H9 (cell line): ENCODE results near the gene IL11RA. TPM values are rescaled to one million over a fixed set of nuclear protein-coding genes. Genes with fewer than 3 reads are reported as not detected.

ENCODE experiments used
- DNase-seq: peaks from one replicate; pipeline ENCODE4 v3.0.0-alpha.2; 2017
- H2AFZ ChIP-seq: one replicate; pipeline ENCODE4 v1.6.1; 2013; ENCODE audit warnings: mild to moderate bottlenecking, low read length, control low read depth, moderate library complexity
- H2AK5ac ChIP-seq: 2 replicates; pipeline ENCODE4 v1.6.1; 2013; ENCODE audit warnings: low read length, control low read depth, mixed read lengths; ENCODE audit not compliant: insufficient read length
- H2BK120ac ChIP-seq: one replicate; pipeline ENCODE4 v1.6.1; 2013; ENCODE audit warnings: low read depth, mild to moderate bottlenecking, low read length, control low read depth, inconsistent platforms; ENCODE audit not compliant: poor library complexity, severe bottlenecking
- H2BK12ac ChIP-seq: 2 replicates; pipeline ENCODE4 v1.6.1; 2013; ENCODE audit warnings: low read length, control low read depth, mixed read lengths, low read depth; ENCODE audit not compliant: insufficient read length
- H2BK15ac ChIP-seq: 2 replicates; pipeline ENCODE4 v1.6.1; 2013; ENCODE audit warnings: low read depth, low read length, control low read depth
- H2BK20ac ChIP-seq: one replicate; pipeline ENCODE4 v1.6.1; 2013; ENCODE audit warnings: low read depth, mild to moderate bottlenecking, low read length, control low read depth, inconsistent platforms; ENCODE audit not compliant: poor library complexity, severe bottlenecking
- H2BK5ac ChIP-seq: 2 replicates; pipeline ENCODE4 v1.6.1; 2013; ENCODE audit warnings: low read length, control low read depth, mixed read lengths; ENCODE audit not compliant: insufficient read length
- H3K14ac ChIP-seq: 2 replicates; pipeline ENCODE4 v1.6.1; 2013; ENCODE audit warnings: low read length, control low read depth; ENCODE audit not compliant: insufficient read depth
- H3K18ac ChIP-seq: 2 replicates; pipeline ENCODE4 v1.6.1; 2013; ENCODE audit warnings: low read depth, mild to moderate bottlenecking, mixed read lengths, low read length, control low read depth; ENCODE audit not compliant: insufficient read length
- H3K23ac ChIP-seq: 2 replicates; pipeline ENCODE4 v1.6.1; 2013; ENCODE audit warnings: low read length, control low read depth, mixed read lengths, low read depth; ENCODE audit not compliant: insufficient read length
- H3K23me2 ChIP-seq: 2 replicates; pipeline ENCODE4 v1.6.1; 2013; ENCODE audit warnings: low read depth, mild to moderate bottlenecking, mixed read lengths, low read length, control low read depth; ENCODE audit not compliant: insufficient read length, poor library complexity, severe bottlenecking
- H3K27ac ChIP-seq: 2 replicates; pipeline ENCODE4 v1.5.1; 2013; ENCODE audit warnings: low read length, control low read depth, mixed read lengths, low read depth; ENCODE audit not compliant: insufficient read length
- H3K27me3 ChIP-seq: 2 replicates; pipeline ENCODE4 v1.6.1; 2013; ENCODE audit warnings: low read length, control low read depth, inconsistent platforms; ENCODE audit not compliant: insufficient read depth
- H3K4ac ChIP-seq: 2 replicates; pipeline ENCODE4 v1.6.1; 2013; ENCODE audit warnings: low read depth, mild to moderate bottlenecking, control low read depth, inconsistent platforms, low read length, moderate library complexity
- H3K4me1 ChIP-seq: 2 replicates; pipeline ENCODE4 v1.6.1; 2013; ENCODE audit warnings: low read length, control low read depth, inconsistent platforms; ENCODE audit not compliant: insufficient read depth
- H3K4me2 ChIP-seq: 2 replicates; pipeline ENCODE4 v1.6.1; 2013; ENCODE audit warnings: low read length, control low read depth, mixed read lengths; ENCODE audit not compliant: insufficient read length, insufficient read depth
- H3K56ac ChIP-seq: 2 replicates; pipeline ENCODE4 v1.6.1; 2013; ENCODE audit warnings: low read depth, mild to moderate bottlenecking, mixed read lengths, low read length, control low read depth; ENCODE audit not compliant: insufficient read length
- H3K79me1 ChIP-seq: 2 replicates; pipeline ENCODE4 v1.6.1; 2013; ENCODE audit warnings: low read depth, mild to moderate bottlenecking, moderate library complexity, low read length, control low read depth, inconsistent platforms; ENCODE audit not compliant: insufficient read depth, poor library complexity, severe bottlenecking
- H3K79me2 ChIP-seq: 2 replicates; pipeline ENCODE4 v1.6.1; 2013; ENCODE audit warnings: low read length, control low read depth, inconsistent platforms; ENCODE audit not compliant: insufficient read depth
- H3K9ac ChIP-seq: 2 replicates; pipeline ENCODE4 v1.6.1; 2013; ENCODE audit warnings: low read length, control low read depth, mixed read lengths; ENCODE audit not compliant: insufficient read length; ENCODE audit errors: extremely low read depth
- H3K9me3 ChIP-seq: one replicate; pipeline ENCODE4 v1.6.1; 2013; ENCODE audit warnings: low read depth, low read length, inconsistent platforms; ENCODE audit not compliant: control insufficient read depth
- H3T11ph ChIP-seq: one replicate; pipeline ENCODE4 v1.6.1; 2013; ENCODE audit warnings: mild to moderate bottlenecking, low read length, control low read depth, inconsistent platforms
- H4K20me1 ChIP-seq: one replicate; pipeline ENCODE4 v1.6.1; 2013; ENCODE audit not compliant: control insufficient read depth, insufficient read length, insufficient read depth
- H4K5ac ChIP-seq: 2 replicates; pipeline ENCODE4 v1.6.1; 2013; ENCODE audit warnings: low read depth, mild to moderate bottlenecking, mixed read lengths, low read length, control low read depth; ENCODE audit not compliant: insufficient read length
- H4K8ac ChIP-seq: replicated peaks from 2 replicates; pipeline ENCODE4 v1.6.1; 2013; ENCODE audit warnings: low read length, control low read depth, mixed read lengths, low read depth; ENCODE audit not compliant: insufficient read length
- H4K91ac ChIP-seq: 2 replicates; pipeline ENCODE4 v1.6.1; 2013; ENCODE audit warnings: low read depth, mild to moderate bottlenecking, moderate library complexity, mixed read lengths, low read length, control low read depth; ENCODE audit not compliant: insufficient read length
- H3K27ac Mint-ChIP-seq, 3 experiments: 2 replicates in 2 of 3; 3 replicates in 1 of 3; pipeline ENCODE4 v1.8.0; 2020 to 2021; ENCODE audit warnings: mixed read lengths in 3 of 3, mild to moderate bottlenecking in 1 of 3, moderate library complexity in 1 of 3
- H3K27me3 Mint-ChIP-seq: 2 replicates; pipeline ENCODE4 v1.8.0; 2021; ENCODE audit warnings: low read depth, mild to moderate bottlenecking, moderate library complexity, mixed read lengths
- H3K36me3 Mint-ChIP-seq, 3 experiments: 2 replicates in 2 of 3; 3 replicates in 1 of 3; pipeline ENCODE4 v1.8.0; 2020 to 2021; ENCODE audit warnings: low read depth in 3 of 3, mixed read lengths in 3 of 3; ENCODE audit not compliant: insufficient read depth in 1 of 3
- H3K4me1 Mint-ChIP-seq, 2 experiments: 2 replicates each; pipeline ENCODE4 v1.8.0; 2020; ENCODE audit warnings: mixed read lengths in 2 of 2
- H3K4me3 Mint-ChIP-seq, 2 experiments: 2 replicates in 1 of 2; 3 replicates in 1 of 2; pipeline ENCODE4 v1.8.0; 2020 to 2021; ENCODE audit warnings: mild to moderate bottlenecking in 2 of 2, mixed read lengths in 2 of 2, moderate library complexity in 1 of 2
- H3K9me3 Mint-ChIP-seq, 2 experiments: 2 replicates in 1 of 2; 3 replicates in 1 of 2; pipeline ENCODE4 v1.8.0; 2020; ENCODE audit warnings: mild to moderate bottlenecking in 2 of 2, mixed read lengths in 2 of 2, moderate library complexity in 1 of 2
- total RNA-seq: library from RNA; stranded (reverse); gene quantifications from 2 replicates; pipeline ENCODE4 v1.2.1, GENCODE V29; 2021
- TF ChIP-seq, protein P1 (sequence below): fragments of 200-600 bp; sonication (generic); conservative IDR thresholded peaks from 3 replicates; pipeline ENCODE4 v1.8.0; 2021; ENCODE audit warnings: antibody characterized with exemption, mild to moderate bottlenecking

Gene IL11RA
- total RNA-seq, 1 experiment from 2014 or later = 8.7 TPM

DNA sequence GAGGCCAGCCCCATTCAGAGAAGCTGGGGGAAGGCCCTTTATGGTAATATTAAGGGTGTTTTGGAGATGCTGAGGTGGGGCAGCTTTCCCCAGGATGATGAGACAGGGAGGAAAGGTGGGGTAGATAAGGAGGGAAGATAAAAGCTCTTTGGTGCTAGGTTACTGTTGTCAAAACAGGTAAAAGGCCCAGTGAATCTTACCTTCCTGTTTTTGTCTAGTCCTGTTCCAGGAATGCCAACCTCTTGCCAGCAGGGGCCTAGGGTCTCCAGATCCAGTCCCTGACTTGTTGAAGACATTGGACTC, 11.3 kb downstream of the IL11RA start:
- H3K14ac ChIP-seq = no peak overlapping the region
- H3K4me2 ChIP-seq = no peak overlapping the region
- H3K18ac ChIP-seq = no peak overlapping the region
- no peak overlapping the region for H2BK15ac ChIP-seq
- H2BK5ac ChIP-seq = no peak overlapping the region
- no peak overlapping the region for H2BK20ac ChIP-seq
- Mint-ChIP-seq H3K27me3 (peaks cover 1% of the 10 kb centered on the region; the same call in 1 of the 2 replicates), H3K4me3 (no peak overlapping the region), H3K9me3 (no peaks in the 10 kb centered on the region), H3K36me3 (peaks cover 6 to 9% (median 8%) of the 10 kb centered on the region in 3 experiments; a peak in 6 of 7 replicates), H3K4me1 (peaks cover 7 to 8% of the 10 kb centered on the region in 2 experiments), H3K27ac (no peak overlapping the region; a peak in 2 of 7 replicates)
- no peak overlapping the region for H3K23ac ChIP-seq
- no peak overlapping the region for H3K27ac ChIP-seq
- H4K91ac ChIP-seq = no peak overlapping the region
- H3K79me2 ChIP-seq = no peaks in the 10 kb centered on the region
- no peaks in the 10 kb centered on the region for H3K27me3 ChIP-seq
- H2AK5ac ChIP-seq = no peak overlapping the region
- H3K9me3 ChIP-seq = no peaks in the 10 kb centered on the region
- no peak overlapping the region for H3K56ac ChIP-seq
- no peaks in the 10 kb centered on the region for H3K79me1 ChIP-seq
- no peak overlapping the region for H3K9ac ChIP-seq
- no peak overlapping the region for H2AFZ ChIP-seq
- H4K8ac ChIP-seq = no peak overlapping the region
- H3K4ac ChIP-seq = no peak overlapping the region
- H3K23me2 ChIP-seq = peaks cover 13% of the 10 kb centered on the region
- no peak overlapping the region for H2BK120ac ChIP-seq
- no peaks in the 10 kb centered on the region for H4K20me1 ChIP-seq
- no peak for DNase-seq
- TF ChIP-seq, protein P1, sequence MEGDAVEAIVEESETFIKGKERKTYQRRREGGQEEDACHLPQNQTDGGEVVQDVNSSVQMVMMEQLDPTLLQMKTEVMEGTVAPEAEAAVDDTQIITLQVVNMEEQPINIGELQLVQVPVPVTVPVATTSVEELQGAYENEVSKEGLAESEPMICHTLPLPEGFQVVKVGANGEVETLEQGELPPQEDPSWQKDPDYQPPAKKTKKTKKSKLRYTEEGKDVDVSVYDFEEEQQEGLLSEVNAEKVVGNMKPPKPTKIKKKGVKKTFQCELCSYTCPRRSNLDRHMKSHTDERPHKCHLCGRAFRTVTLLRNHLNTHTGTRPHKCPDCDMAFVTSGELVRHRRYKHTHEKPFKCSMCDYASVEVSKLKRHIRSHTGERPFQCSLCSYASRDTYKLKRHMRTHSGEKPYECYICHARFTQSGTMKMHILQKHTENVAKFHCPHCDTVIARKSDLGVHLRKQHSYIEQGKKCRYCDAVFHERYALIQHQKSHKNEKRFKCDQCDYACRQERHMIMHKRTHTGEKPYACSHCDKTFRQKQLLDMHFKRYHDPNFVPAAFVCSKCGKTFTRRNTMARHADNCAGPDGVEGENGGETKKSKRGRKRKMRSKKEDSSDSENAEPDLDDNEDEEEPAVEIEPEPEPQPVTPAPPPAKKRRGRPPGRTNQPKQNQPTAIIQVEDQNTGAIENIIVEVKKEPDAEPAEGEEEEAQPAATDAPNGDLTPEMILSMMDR = no peak
- H2BK12ac ChIP-seq = no peak overlapping the region
- no peak overlapping the region for H3T11ph ChIP-seq
- no peaks in the 10 kb centered on the region for H3K4me1 ChIP-seq
- H4K5ac ChIP-seq = no peak overlapping the region
